Muscle of leg (tissue), 11 donors: ENCODE results near the gene BEST2. TPM values are rescaled to one million over a fixed set of nuclear protein-coding genes. Genes with fewer than 3 reads are reported as not detected.

Experiments used
- DNase-seq: peaks from one replicate; pipeline ENCODE4 v3.0.0; 2013
- H3K27ac ChIP-seq: one replicate; pipeline ENCODE4 v1.5.1; 2013; ENCODE audit warnings: mild to moderate bottlenecking, low read length, control low read depth
- H3K27me3 ChIP-seq: one replicate; pipeline ENCODE4 v1.6.1; 2013; ENCODE audit warnings: low read length; ENCODE audit not compliant: control insufficient read depth, insufficient read depth
- H3K36me3 ChIP-seq: one replicate; pipeline ENCODE4 v1.6.1; 2013; ENCODE audit warnings: low read length; ENCODE audit not compliant: control insufficient read depth, insufficient read depth
- H3K4me1 ChIP-seq: one replicate; pipeline ENCODE4 v1.6.1; 2013; ENCODE audit warnings: low read length; ENCODE audit not compliant: control insufficient read depth, insufficient read depth
- H3K4me3 ChIP-seq: one replicate; pipeline ENCODE4 v1.5.1; 2013; ENCODE audit warnings: low read length, control low read depth
- H3K9me3 ChIP-seq: replicated peaks from 2 replicates; pipeline ENCODE4 v1.6.1; 2013; ENCODE audit warnings: low read depth, low read length; ENCODE audit not compliant: control insufficient read depth
- WGBS: methylation state at CpG from one replicate; pipeline ENCODE4 v1.1.5; 2013; ENCODE audit warnings: missing lambda C conversion rate; ENCODE audit not compliant: insufficient coverage; 5-methylcytosine and 5-hydroxymethylcytosine counted together
- polyA plus RNA-seq, 8 donors: library from polyadenylated mRNA; unstranded; fragments of 120-200 nt; gene quantifications; one replicate each; pipeline versions ENCODE4 v1.2.1 to v1.2.3, GENCODE V29; 2013; ENCODE audit warnings: inconsistent platforms in 1 of 8, low replicate concordance in 1 of 8; ENCODE audit not compliant: insufficient read length in 8 of 8, insufficient read depth in 1 of 8
- total RNA-seq: library from RNA; stranded (reverse); fragments of 120-200 nt; gene quantifications from one replicate; pipeline ENCODE4 v1.2.4, GENCODE V29; 2013

The BEST2 gene
- total and polyA plus RNA-seq, 9 donors, result 0.13 to 0.16 TPM; not detected in 7

GRCh38 chr19:12767150-12767549 is 15.6 kb downstream of the BEST2 start:
- WGBS, result 92% methylated on average over 11 of the region's 11 CpGs
- Histone ChIP-seq H3K36me3 (peaks cover 32% of the 10 kb centered on the region), H3K27ac (no peak overlapping the region), H3K9me3 (no peaks in the 10 kb centered on the region), H3K27me3 (no peaks in the 10 kb centered on the region), H3K4me1 (peaks cover 19% of the 10 kb centered on the region), H3K4me3 (no peak overlapping the region)
- DNase-seq, result no peak

- Histone ChIP-seq H3K4me1 (peaks cover 24% of the 10 kb centered on the region), H3K27ac (no peak overlapping the region), H3K36me3 (peaks cover 32% of the 10 kb centered on the region), H3K27me3 (no peaks in the 10 kb centered on the region), H3K4me3 (no peak overlapping the region), H3K9me3 (no peaks in the 10 kb centered on the region)
- no peak for DNase-seq
- 97% methylated on average over 11 of the region's 15 CpGs for WGBS
Measured at GRCh38 chr19:12767666-12768065, 16.1 kb downstream of the BEST2 start.

- 17% methylated on average over 37 of the region's 37 CpGs for WGBS
- peak; percentile 67 for DNase-seq
- H3K4me1 ChIP-seq, result peaks cover 31% of the 10 kb centered on the region
- no peak overlapping the region for H3K4me3 ChIP-seq
- H3K36me3 ChIP-seq, result peaks cover 18% of the 10 kb centered on the region
- no peaks in the 10 kb centered on the region for H3K27me3 ChIP-seq
- no peaks in the 10 kb centered on the region for H3K9me3 ChIP-seq
- peak overlapping the region; percentile 60 for H3K27ac ChIP-seq
Measured at GRCh38 chr19:12769689-12770088, 18.1 kb downstream of the BEST2 start.

- no peaks in the 10 kb centered on the region for H3K27me3 ChIP-seq
- 92% methylated on average over 6 of the region's 13 CpGs for WGBS
- peaks cover 14% of the 10 kb centered on the region for H3K36me3 ChIP-seq
- H3K9me3 ChIP-seq, result no peaks in the 10 kb centered on the region
- no peak overlapping the region for H3K4me3 ChIP-seq
- no peak for DNase-seq
- no peak overlapping the region for H3K27ac ChIP-seq
- H3K4me1 ChIP-seq, result peaks cover 37% of the 10 kb centered on the region
Measured at GRCh38 chr19:12770922-12771321, 19.3 kb downstream of the BEST2 start.

GRCh38 chr19:12772323-12772722 is 20.7 kb downstream of the BEST2 start:
- H3K36me3 ChIP-seq, result peaks cover 13% of the 10 kb centered on the region
- 58% methylated on average over 2 of the region's 4 CpGs for WGBS
- no peaks in the 10 kb centered on the region for H3K9me3 ChIP-seq
- H3K4me1 ChIP-seq, result peaks cover 34% of the 10 kb centered on the region
- H3K4me3 ChIP-seq, result no peak overlapping the region
- DNase-seq, result no peak
- H3K27ac ChIP-seq, result no peak overlapping the region
- no peaks in the 10 kb centered on the region for H3K27me3 ChIP-seq

- peak; percentile 48 for DNase-seq
- no peak overlapping the region for H3K27ac ChIP-seq
- H3K4me3 ChIP-seq, result no peak overlapping the region
- H3K9me3 ChIP-seq, result no peaks in the 10 kb centered on the region
- H3K4me1 ChIP-seq, result peaks cover 46% of the 10 kb centered on the region
- H3K36me3 ChIP-seq, result peaks cover 7% of the 10 kb centered on the region
- 94% methylated on average over 2 of the region's 2 CpGs for WGBS
- no peaks in the 10 kb centered on the region for H3K27me3 ChIP-seq
Measured at GRCh38 chr19:12773571-12773970, 22.0 kb downstream of the BEST2 start.

GRCh38 chr19:12774588-12775555 is 23.3 kb downstream of the BEST2 start, which contains the start of gene HOOK2:
Gene HOOK2, minus strand, starts transcription at chr19:12775552. Its CDS starts 103 bp downstream, at chr19:12775449.
- DNase-seq, result peak; percentile 53
- no peaks in the 10 kb centered on the region for H3K9me3 ChIP-seq
- H3K27ac ChIP-seq, result peak within 1 kb of the TSS; percentile 55
- peaks cover 5% of the 10 kb centered on the region for H3K36me3 ChIP-seq
- no peaks in the 10 kb centered on the region for H3K27me3 ChIP-seq
- peaks cover 53% of the 10 kb centered on the region for H3K4me1 ChIP-seq
- peak within 1 kb of the TSS; percentile 79 for H3K4me3 ChIP-seq
- WGBS, result 7% methylated on average over 37 of the region's 58 CpGs

GRCh38 chr19:12777217-12778016 is 25.8 kb downstream of the BEST2 start:
- peak; percentile 90 for DNase-seq
- Histone ChIP-seq H3K27me3 (no peaks in the 10 kb centered on the region), H3K27ac (peak overlapping the region; percentile 99), H3K9me3 (no peaks in the 10 kb centered on the region), H3K4me3 (peak overlapping the region; percentile 70), H3K36me3 (peaks cover 3% of the 10 kb centered on the region), H3K4me1 (peaks cover 54% of the 10 kb centered on the region)
- WGBS, result 7% methylated on average over 29 of the region's 43 CpGs

- peaks cover 3% of the 10 kb centered on the region for H3K36me3 ChIP-seq
- peak; percentile 92 for DNase-seq
- no peaks in the 10 kb centered on the region for H3K27me3 ChIP-seq
- H3K27ac ChIP-seq, result peak overlapping the region; percentile 99
- no peaks in the 10 kb centered on the region for H3K9me3 ChIP-seq
- peaks cover 56% of the 10 kb centered on the region for H3K4me1 ChIP-seq
- H3K4me3 ChIP-seq, result peak overlapping the region; percentile 70
- WGBS, result 0% methylated on average over 19 of the region's 44 CpGs
Measured at GRCh38 chr19:12778017-12778904, 26.7 kb downstream of the BEST2 start.
